ENCODE measurements around the gene KCNH8.
"Not testable (repeated sequence)": the region's sequence is repeated elsewhere in the genome, so short reads cannot be mapped to it uniquely, and the experiment has no call there.

The KCNH8 gene

GRCh38 chr3:19147905-19148767 is at the start of gene KCNH8:
TSS of gene KCNH8 (plus strand) at chr3:19148510. CDS start at chr3:19148720, 210 bp downstream.
- no peak for DNase-seq

- not testable (repeated sequence) for DNase-seq
These were observed 45.5 kb upstream of the KCNH8 start for GRCh38 chr3:19102654-19103290.

GRCh38 chr3:19103510-19103909 is 44.8 kb upstream of the KCNH8 start:
- no peak for DNase-seq

GRCh38 chr3:19104459-19104858 is 43.9 kb upstream of the KCNH8 start:
- no peak for DNase-seq

- DNase-seq = no peak
These were observed 42.5 kb upstream of the KCNH8 start for GRCh38 chr3:19105826-19106225.

GRCh38 chr3:19106307-19106706 is 42.0 kb upstream of the KCNH8 start:
- no peak for DNase-seq

- DNase-seq = no peak
These were observed 40.6 kb upstream of the KCNH8 start for GRCh38 chr3:19107719-19108118.

GRCh38 chr3:19110335-19110895 is 37.9 kb upstream of the KCNH8 start:
- DNase-seq = no peak

GRCh38 chr3:19114461-19114860 is 33.8 kb upstream of the KCNH8 start:
- DNase-seq = no peak

GRCh38 chr3:19116239-19116638 is 32.1 kb upstream of the KCNH8 start:
- no peak for DNase-seq

GRCh38 chr3:19124752-19125151 is 23.6 kb upstream of the KCNH8 start:
- DNase-seq = no peak

GRCh38 chr3:19139863-19140262 is 8.4 kb upstream of the KCNH8 start:
- DNase-seq = no peak

- peak; percentile 76 for DNase-seq
These were observed 1.3 kb upstream of the KCNH8 start for GRCh38 chr3:19146685-19147650.

GRCh38 chr3:19148768-19149091 is 420 bp downstream of the KCNH8 start:
- DNase-seq = no peak

GRCh38 chr3:19149368-19149767 is 1.1 kb downstream of the KCNH8 start:
- no peak for DNase-seq

- DNase-seq = no peak
These were observed 2.9 kb downstream of the KCNH8 start for GRCh38 chr3:19151171-19151570.

GRCh38 chr3:19154693-19155250 is 6.5 kb downstream of the KCNH8 start:
- DNase-seq = no peak

GRCh38 chr3:19155375-19155774 is 7.1 kb downstream of the KCNH8 start:
- no peak for DNase-seq

GRCh38 chr3:19159966-19160635 is 11.8 kb downstream of the KCNH8 start:
- DNase-seq = no peak

- no peak for DNase-seq
These were observed 17.3 kb downstream of the KCNH8 start for GRCh38 chr3:19165654-19166053.

GRCh38 chr3:19171794-19172193 is 23.5 kb downstream of the KCNH8 start:
- DNase-seq = no peak

GRCh38 chr3:19173945-19174344 is 25.6 kb downstream of the KCNH8 start:
- no peak for DNase-seq
